ENCODE results near the gene CD84. TPM values are rescaled to one million over a fixed set of nuclear protein-coding genes. Genes with fewer than 3 reads are reported as not detected.
A peak's percentile ranks its signal among the peaks of the same experiment; 100 is the strongest.

Gene CD84
- total RNA-seq, 3 donors from 2014 or later, result 3.8 to 7.3 (median 6.6) TPM

- DNase-seq, result no peak
- no peak for ATAC-seq
- H3K4me3 ChIP-seq, result no peak overlapping the region
- intact Hi-C loops (cut with DNase I, micrococcal nuclease), result no loop called here
- H3K9me3 ChIP-seq, result no peaks in the 10 kb centered on the region
- H3K4me1 ChIP-seq (ENCODE audit: low read depth), result no peaks in the 10 kb centered on the region
- no peaks in the 10 kb centered on the region for H3K36me3 ChIP-seq (ENCODE audit: low read depth)
- TF ChIP-seq, protein P1, sequence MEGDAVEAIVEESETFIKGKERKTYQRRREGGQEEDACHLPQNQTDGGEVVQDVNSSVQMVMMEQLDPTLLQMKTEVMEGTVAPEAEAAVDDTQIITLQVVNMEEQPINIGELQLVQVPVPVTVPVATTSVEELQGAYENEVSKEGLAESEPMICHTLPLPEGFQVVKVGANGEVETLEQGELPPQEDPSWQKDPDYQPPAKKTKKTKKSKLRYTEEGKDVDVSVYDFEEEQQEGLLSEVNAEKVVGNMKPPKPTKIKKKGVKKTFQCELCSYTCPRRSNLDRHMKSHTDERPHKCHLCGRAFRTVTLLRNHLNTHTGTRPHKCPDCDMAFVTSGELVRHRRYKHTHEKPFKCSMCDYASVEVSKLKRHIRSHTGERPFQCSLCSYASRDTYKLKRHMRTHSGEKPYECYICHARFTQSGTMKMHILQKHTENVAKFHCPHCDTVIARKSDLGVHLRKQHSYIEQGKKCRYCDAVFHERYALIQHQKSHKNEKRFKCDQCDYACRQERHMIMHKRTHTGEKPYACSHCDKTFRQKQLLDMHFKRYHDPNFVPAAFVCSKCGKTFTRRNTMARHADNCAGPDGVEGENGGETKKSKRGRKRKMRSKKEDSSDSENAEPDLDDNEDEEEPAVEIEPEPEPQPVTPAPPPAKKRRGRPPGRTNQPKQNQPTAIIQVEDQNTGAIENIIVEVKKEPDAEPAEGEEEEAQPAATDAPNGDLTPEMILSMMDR (IDR thresholded peaks at IDR 0.05), result no peak
These were observed 46.0 kb upstream of the CD84 start for GRCh38 chr1:160625321-160625720.

DNA sequence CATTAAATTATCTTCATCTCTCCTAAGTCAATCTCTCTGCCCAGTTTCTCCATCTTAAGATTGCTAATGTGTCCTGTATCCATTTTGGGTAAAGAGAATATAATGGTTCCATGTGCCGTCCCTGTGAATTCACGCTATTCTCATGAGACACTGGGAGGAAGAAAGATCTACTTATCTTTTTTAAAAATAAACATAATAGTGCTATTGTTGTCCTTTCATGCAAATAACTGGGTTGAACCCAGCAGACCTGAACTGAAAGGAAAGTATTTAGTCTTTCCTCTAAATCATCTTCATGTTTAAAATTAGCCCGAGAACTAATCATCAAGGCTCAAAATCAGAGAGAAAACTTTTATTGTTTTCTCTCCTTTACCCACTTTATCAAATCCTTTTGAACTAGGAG lies 45.2 kb upstream of the CD84 start:
- Histone ChIP-seq H3K4me3 (no peak overlapping the region), H3K9me3 (no peaks in the 10 kb centered on the region), H3K4me1 (ENCODE audit: low read depth) (no peaks in the 10 kb centered on the region), H3K36me3 (ENCODE audit: low read depth) (no peaks in the 10 kb centered on the region)
- TF ChIP-seq, protein P1 (IDR thresholded peaks at IDR 0.05), result no peak
- intact Hi-C loops (cut with DNase I, micrococcal nuclease), result no loop called here
- ATAC-seq (no peak), DNase-seq (no peak)

- TF ChIP-seq, protein P1 (IDR thresholded peaks at IDR 0.05), result no peak
- ATAC-seq, result no peak
- no peak for DNase-seq
- Histone ChIP-seq H3K4me3 (no peak overlapping the region), H3K36me3 (ENCODE audit: low read depth) (no peaks in the 10 kb centered on the region), H3K4me1 (ENCODE audit: low read depth) (no peaks in the 10 kb centered on the region), H3K9me3 (no peaks in the 10 kb centered on the region)
- intact Hi-C loops (cut with DNase I, micrococcal nuclease), result no loop called here
These were observed 44.6 kb upstream of the CD84 start for GRCh38 chr1:160623862-160624261.

GRCh38 chr1:160623227-160623633 lies 43.9 kb upstream of the CD84 start:
- DNase-seq, result no peak
- Histone ChIP-seq H3K36me3 (ENCODE audit: low read depth) (no peaks in the 10 kb centered on the region), H3K9me3 (no peaks in the 10 kb centered on the region), H3K4me3 (no peak overlapping the region), H3K4me1 (ENCODE audit: low read depth) (no peaks in the 10 kb centered on the region)
- intact Hi-C loops (cut with DNase I, micrococcal nuclease), result no loop called here
- TF ChIP-seq, protein P1 (IDR thresholded peaks at IDR 0.05), result no peak
- ATAC-seq, result peak; percentile 60

GRCh38 chr1:160622501-160623226 lies 43.4 kb upstream of the CD84 start:
- no peaks in the 10 kb centered on the region for H3K36me3 ChIP-seq (ENCODE audit: low read depth)
- H3K4me3 ChIP-seq, result no peak overlapping the region
- H3K4me1 ChIP-seq (ENCODE audit: low read depth), result no peaks in the 10 kb centered on the region
- TF ChIP-seq, protein P1 (IDR thresholded peaks at IDR 0.05), result no peak
- intact Hi-C loops (cut with DNase I, micrococcal nuclease), result no loop called here
- H3K9me3 ChIP-seq, result no peaks in the 10 kb centered on the region
- ATAC-seq (no peak), DNase-seq (no peak)

Data from mucosa of descending colon (tissue), 3 donors.